ENCODE results near the gene TYW3. TPM values are rescaled to one million over a fixed set of nuclear protein-coding genes. Genes with fewer than 3 reads are reported as not detected.
"Not testable (repeated sequence)": the region's sequence is repeated elsewhere in the genome, so short reads cannot be mapped to it uniquely, and the experiment has no call there.

TYW3 gene
- total and polyA plus RNA-seq, 4 donors: 6.2 to 13.1 (median 8.3) TPM

- Histone ChIP-seq H3K4me3 (ENCODE audit: low read depth in 1 of 3, low read length in 3 of 3) (peak overlapping the region; percentile 71 to 99 (median 85)), H3K27me3 (ENCODE audit: control insufficient read depth in 4 of 4, insufficient read depth in 4 of 4, low read length in 3 of 4) (no peaks in the 10 kb centered on the region), H3K4me1 (ENCODE audit: control insufficient read depth in 4 of 4, insufficient read depth in 4 of 4, low read length in 3 of 4) (peaks cover 4 to 38% (median 30%) of the 10 kb centered on the region in 4 donors), H3K36me3 (ENCODE audit: control insufficient read depth in 4 of 4, insufficient read depth in 3 of 4, low read depth in 1 of 4, low read length in 3 of 4) (peaks cover 1 to 12% (median 10%) of the 10 kb centered on the region in 4 donors), H3K27ac (ENCODE audit: low read depth in 1 of 2, low read length in 2 of 2) (peak overlapping the region; percentile 92 to 93), H3K9me3 (ENCODE audit: control insufficient read depth in 4 of 4, low read length in 3 of 4) (no peaks in the 10 kb centered on the region), H3K9ac (ENCODE audit: low read depth in 1 of 2, low read length in 2 of 2) (peak overlapping the region; percentile 57 to 83)
- 23% methylated on average over 11 of the region's 11 CpGs for WGBS
- TF ChIP-seq SP1 (IDR thresholded peaks at IDR 0.05) (no peak), FOXA1 (IDR thresholded peaks at IDR 0.05) (no peak), JUND (IDR thresholded peaks at IDR 0.05) (peak in 1 of 2 donors; percentile 2), MAX (IDR thresholded peaks at IDR 0.05) (no peak), RAD21 (IDR thresholded peaks at IDR 0.05) (peak; percentile 84 to 86), CTCF (IDR thresholded peaks at IDR 0.05; ENCODE audit: low read depth, low read length, missing input control) (peak; percentile 74), HNF4A (conservative IDR thresholded peaks at IDR 0.05) (peak in 1 of 2 donors; percentile 5)
- DNase-seq (ENCODE audit: low spot score): no peak
Measured at GRCh38 chr1:74733604-74734484, 892 bp downstream of the TYW3 start.

GRCh38 chr1:74737333-74737732 is 4.4 kb downstream of the TYW3 start:
- Histone ChIP-seq H3K4me1 (ENCODE audit: control insufficient read depth in 4 of 4, insufficient read depth in 4 of 4, low read length in 3 of 4) (peaks cover 0 to 22% (median 18%) of the 10 kb centered on the region in 4 donors), H3K9ac (ENCODE audit: low read depth in 1 of 2, low read length in 2 of 2) (no peak overlapping the region), H3K27me3 (ENCODE audit: control insufficient read depth in 4 of 4, insufficient read depth in 4 of 4, low read length in 3 of 4) (no peaks in the 10 kb centered on the region), H3K4me3 (ENCODE audit: low read depth in 1 of 3, low read length in 3 of 3) (no peak overlapping the region), H3K36me3 (ENCODE audit: control insufficient read depth in 4 of 4, insufficient read depth in 3 of 4, low read depth in 1 of 4, low read length in 3 of 4) (peaks cover 3 to 30% (median 21%) of the 10 kb centered on the region in 4 donors), H3K27ac (ENCODE audit: low read depth in 1 of 2, low read length in 2 of 2) (no peak overlapping the region), H3K9me3 (ENCODE audit: control insufficient read depth in 4 of 4, low read length in 3 of 4) (no peaks in the 10 kb centered on the region)
- no peak for DNase-seq (ENCODE audit: low spot score)
- WGBS: 87% methylated on average over 4 of the region's 4 CpGs
- TF ChIP-seq YY1 (IDR thresholded peaks at IDR 0.05) (no peak), MAX (IDR thresholded peaks at IDR 0.05) (no peak), HNF4A (conservative IDR thresholded peaks at IDR 0.05) (no peak), RXRA (IDR thresholded peaks at IDR 0.05) (no peak), ZBTB33 (IDR thresholded peaks at IDR 0.05) (no peak), HNF4G (IDR thresholded peaks at IDR 0.05) (no peak)

- WGBS: 95% methylated on average over 13 of the region's 13 CpGs
- H3K36me3 ChIP-seq (ENCODE audit: control insufficient read depth in 4 of 4, insufficient read depth in 3 of 4, low read depth in 1 of 4, low read length in 3 of 4): peaks cover 5 to 40% (median 28%) of the 10 kb centered on the region in 4 donors
- not testable (repeated sequence) for H3K27ac ChIP-seq (ENCODE audit: low read depth in 1 of 2, low read length in 2 of 2)
Measured at GRCh38 chr1:74740307-74740980, 7.5 kb downstream of the TYW3 start.

GRCh38 chr1:74745247-74745646 is 12.3 kb downstream of the TYW3 start:
- not testable (repeated sequence) for H3K9ac ChIP-seq (ENCODE audit: low read depth in 1 of 2, low read length in 2 of 2); H3K9me3 ChIP-seq (ENCODE audit: control insufficient read depth in 4 of 4, low read length in 3 of 4); H3K27me3 ChIP-seq (ENCODE audit: control insufficient read depth in 4 of 4, insufficient read depth in 4 of 4, low read length in 3 of 4); DNase-seq (ENCODE audit: low spot score); H3K4me1 ChIP-seq (ENCODE audit: control insufficient read depth in 4 of 4, insufficient read depth in 4 of 4, low read length in 3 of 4); H3K27ac ChIP-seq (ENCODE audit: low read depth in 1 of 2, low read length in 2 of 2); H3K4me3 ChIP-seq (ENCODE audit: low read depth in 1 of 3, low read length in 3 of 3)
- 95% methylated on average over 6 of the region's 6 CpGs for WGBS
- H3K36me3 ChIP-seq (ENCODE audit: control insufficient read depth in 4 of 4, insufficient read depth in 3 of 4, low read depth in 1 of 4, low read length in 3 of 4): peaks cover 3 to 43% (median 22%) of the 10 kb centered on the region in 4 donors

More at GRCh38 chr1:74740307-74740980, 7.5 kb downstream of the TYW3 start:
- not testable (repeated sequence) for H3K4me3 ChIP-seq (ENCODE audit: low read depth in 1 of 3, low read length in 3 of 3); DNase-seq (ENCODE audit: low spot score); H3K27me3 ChIP-seq (ENCODE audit: control insufficient read depth in 4 of 4, insufficient read depth in 4 of 4, low read length in 3 of 4); H3K9ac ChIP-seq (ENCODE audit: low read depth in 1 of 2, low read length in 2 of 2); H3K4me1 ChIP-seq (ENCODE audit: control insufficient read depth in 4 of 4, insufficient read depth in 4 of 4, low read length in 3 of 4); H3K9me3 ChIP-seq (ENCODE audit: control insufficient read depth in 4 of 4, low read length in 3 of 4)

Measured in liver (tissue), 9 donors.